ENCODE results near the gene SDHA.
"Not testable (repeated sequence)": the region's sequence is repeated elsewhere in the genome, so short reads cannot be mapped to it uniquely, and the experiment has no call there.

SDHA gene

GRCh38 chr5:198516-199196, 19.5 kb upstream of the SDHA start:
- no peak for DNase-seq

DNA sequence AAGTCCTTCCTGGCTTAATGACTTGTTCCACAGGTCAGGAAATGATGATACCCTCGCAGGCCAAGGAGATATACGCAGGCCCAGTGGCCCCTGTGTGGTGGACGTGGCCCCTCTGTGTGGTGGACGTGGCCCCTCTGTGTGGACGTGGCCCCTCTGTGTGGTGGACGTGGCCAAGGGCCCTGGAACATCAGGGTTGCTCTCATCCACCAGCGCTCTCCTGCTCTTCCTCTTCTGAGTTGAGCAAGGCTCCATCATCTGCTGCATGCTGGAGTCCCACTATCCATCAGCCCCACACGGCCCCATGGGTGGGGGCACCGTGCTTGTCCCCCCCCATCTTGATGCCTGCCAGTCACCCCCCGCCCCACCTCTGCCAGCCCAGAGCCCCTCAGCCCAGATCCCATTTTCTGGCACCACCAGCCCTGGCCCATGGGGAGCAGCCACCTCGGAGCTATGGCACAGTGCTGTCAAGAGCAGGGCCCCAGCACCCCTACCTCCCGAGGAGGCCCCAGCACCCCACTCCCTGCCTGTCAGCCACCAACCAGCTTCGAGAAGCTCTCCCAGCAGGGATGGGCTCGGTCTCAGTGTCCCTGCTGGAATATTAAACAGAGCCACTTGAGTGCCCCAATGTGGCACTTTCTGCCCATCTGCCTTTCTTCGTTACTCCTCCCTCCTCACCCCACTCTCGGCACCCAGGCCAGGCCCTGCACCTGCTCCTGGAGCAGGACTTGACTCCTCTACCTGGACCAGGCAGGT, 18.7 kb upstream of the SDHA start:
- DNase-seq, result no peak

GRCh38 chr5:199950-200645, 18.0 kb upstream of the SDHA start:
- no peak for DNase-seq

DNA sequence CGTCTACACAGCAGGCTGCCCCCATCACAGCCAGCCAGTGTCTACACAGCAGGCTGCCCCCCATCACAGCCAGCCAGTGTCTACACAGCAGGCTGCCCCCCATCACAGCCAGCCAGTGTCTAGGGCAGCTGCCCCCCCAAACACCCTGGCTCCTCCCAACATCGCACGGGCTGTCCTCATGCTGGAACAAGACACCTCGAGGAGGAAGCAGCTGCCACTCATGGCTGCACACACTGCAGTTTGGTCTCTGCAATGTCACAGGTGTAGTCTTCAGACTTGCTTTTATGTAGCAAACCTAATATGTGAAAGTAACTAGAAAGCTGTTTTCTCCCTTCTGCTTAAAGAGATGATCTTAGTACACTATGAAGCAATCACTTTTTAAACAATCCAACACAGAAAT, 17.1 kb upstream of the SDHA start:
- DNase-seq, result no peak

DNA sequence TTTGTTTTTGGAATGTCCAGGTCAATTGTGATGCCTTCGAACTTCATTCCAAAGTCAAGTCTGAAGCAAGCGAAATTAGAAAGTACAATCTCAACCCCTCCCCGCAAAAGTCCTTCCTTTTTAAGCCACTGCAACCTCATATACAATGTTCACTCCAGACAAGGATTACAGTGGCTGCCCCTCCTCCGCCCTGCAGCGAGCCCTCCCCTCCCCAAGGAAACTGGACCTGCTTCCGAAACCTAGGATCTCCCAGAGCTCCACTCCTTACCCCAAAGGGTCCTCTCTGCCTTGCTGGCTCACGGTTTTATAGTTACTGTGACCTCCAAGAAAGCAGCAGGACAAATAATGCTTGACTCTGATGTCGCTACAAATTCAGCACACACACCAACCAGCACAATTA, 16.4 kb upstream of the SDHA start:
- DNase-seq, result no peak

GRCh38 chr5:203246-203930, 14.7 kb upstream of the SDHA start:
- no peak for DNase-seq

DNA sequence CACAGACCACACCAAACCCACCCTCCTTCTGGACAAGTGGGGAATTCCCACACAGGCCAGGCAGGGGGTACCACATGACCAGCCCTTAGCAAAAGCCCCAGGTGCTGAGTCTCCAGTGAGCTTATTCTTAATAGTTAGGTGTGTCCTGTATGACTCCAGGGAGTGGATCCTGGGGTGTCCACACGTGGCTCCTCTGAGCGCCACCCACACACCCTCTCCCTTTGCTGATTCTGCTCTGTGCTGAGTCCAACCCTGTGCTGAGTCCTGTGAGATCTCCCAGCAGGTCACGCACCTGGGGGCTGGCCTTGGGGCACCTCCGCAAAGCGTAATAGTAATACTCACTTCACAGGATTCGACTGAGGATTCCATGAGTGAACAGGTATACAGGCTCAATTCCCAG, 14.1 kb upstream of the SDHA start:
- no peak for DNase-seq

GRCh38 chr5:204462-204861, 13.7 kb upstream of the SDHA start:
- no peak for DNase-seq

DNA sequence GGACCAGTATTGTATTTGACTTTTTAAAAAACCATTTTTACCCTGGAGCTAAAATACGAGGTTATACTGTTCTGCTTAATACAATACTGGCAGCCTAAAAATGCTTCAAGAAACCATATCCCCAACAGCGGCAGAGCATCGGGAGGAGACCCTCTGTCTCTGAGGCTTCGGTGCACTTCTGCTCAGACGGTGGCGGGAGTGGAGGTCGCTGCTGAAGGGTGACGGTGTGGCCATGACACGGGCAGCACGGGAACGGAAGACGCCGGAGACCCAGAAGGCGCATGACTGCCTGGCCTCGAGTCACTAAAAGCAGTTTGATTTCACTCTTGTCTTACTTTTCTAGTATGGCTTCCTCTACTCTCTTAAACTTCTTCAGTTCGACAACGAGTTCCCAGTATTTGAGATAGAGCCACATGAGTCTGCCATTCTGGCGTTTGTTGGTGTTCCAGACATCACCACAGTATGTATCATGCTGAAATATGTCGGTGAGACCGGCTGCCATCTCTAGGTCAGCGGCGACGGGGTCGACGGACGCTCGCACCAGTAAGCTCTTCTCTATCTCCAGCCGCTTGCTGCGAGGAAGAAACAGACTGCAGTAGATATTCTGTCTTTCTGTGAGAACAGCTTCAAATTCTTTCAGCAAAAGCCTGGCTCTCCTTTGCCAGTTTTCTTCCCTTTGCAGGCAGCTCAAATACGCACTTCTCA, 13.0 kb upstream of the SDHA start:
- DNase-seq, result no peak

DNA sequence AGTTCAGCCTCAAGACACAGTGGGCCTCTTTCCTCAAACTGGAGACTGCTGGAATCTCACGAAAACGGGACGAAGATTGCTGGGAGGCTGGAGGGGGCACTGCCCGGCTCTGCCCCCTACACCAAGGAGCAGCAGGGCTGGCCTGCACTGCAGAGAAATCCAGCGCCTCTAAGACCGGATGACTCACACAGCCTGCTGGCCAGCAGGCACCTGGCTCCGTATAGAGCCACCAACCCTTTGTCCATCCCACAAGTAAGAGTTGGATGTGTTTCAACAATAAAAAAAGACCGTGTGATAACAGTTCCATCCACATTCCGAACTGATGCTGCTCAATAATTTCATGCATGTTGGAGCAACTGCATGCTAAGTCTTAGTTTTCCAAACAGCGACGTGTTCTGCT, 11.7 kb upstream of the SDHA start:
- DNase-seq, result no peak

- DNase-seq, result no peak
These were observed 11.1 kb upstream of the SDHA start for GRCh38 chr5:206927-207536.

DNA sequence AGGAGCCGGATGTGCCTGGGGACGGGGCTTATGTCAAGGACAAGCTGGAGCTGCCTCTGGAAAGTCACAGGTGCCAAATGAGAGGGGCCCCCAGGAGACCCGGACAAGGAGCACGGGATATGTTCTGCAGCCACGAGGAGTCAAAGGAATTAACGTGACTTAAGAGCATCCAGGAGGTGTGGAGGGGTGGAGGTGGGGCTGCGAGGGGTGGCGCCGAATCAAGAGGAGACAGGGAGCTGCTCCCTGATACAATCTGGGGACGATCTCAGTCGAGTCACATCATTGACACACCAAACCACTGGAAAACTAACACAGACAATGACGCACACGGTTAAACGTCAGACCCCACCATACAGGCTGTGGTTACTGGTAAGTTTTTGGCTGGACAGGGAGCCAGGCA, 10.5 kb upstream of the SDHA start:
- no peak for DNase-seq

- DNase-seq, result no peak
These were observed 9.5 kb upstream of the SDHA start for GRCh38 chr5:208449-209114.

DNA sequence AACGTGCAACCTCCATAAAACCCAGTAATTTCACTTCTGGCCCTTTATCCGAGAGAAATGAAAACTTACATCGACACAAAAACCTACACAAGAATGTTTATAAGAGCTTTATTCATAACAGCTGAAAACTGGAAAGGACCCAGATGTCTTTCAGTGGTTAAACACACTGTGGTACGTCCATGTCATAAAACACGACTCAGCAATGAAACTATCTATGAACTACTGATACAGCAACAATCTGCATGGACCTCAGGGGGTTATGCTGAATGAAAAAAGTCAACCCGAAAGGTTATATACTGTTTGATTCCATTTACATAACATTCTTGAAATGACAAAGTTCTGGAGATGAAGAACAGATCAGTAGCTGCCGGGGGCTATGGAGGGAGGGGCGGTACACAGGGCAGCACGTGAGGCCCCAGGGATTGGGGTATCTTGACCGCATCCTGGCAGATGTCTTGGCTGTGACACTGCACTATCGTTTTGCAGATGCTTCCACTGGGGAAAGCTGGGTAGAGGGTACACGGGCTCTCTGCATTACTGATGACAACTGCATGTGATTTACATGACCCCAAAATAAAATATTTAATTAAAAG, 4.2 kb upstream of the SDHA start:
- no peak for DNase-seq

GRCh38 chr5:215256-215655, 2.9 kb upstream of the SDHA start:
- DNase-seq, result not testable (repeated sequence)

GRCh38 chr5:216076-216475, 2.0 kb upstream of the SDHA start:
- DNase-seq, result not testable (repeated sequence)

- peak; percentile 62 for DNase-seq
These were observed 554 bp downstream of the SDHA start for GRCh38 chr5:218457-219291.

DNA sequence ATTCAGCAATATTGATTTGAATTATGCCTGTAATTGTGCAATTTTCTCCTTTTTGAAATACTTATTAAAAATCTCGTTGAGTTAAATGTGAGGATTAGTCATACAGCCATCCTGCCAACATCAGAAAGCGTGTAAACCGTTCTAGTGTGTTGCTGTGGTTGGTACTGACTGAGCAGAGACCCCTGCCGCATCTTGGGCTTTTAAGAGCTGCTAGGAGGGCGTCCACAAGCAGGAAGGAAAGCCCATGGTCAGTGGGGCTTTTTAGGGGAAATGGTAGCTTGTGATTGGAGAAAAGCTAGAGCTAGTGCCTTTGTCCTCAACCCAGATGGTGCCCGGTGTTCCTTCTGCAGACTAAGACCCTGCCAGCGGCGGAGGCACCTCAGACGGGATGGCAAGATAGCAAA, 1.3 kb downstream of the SDHA start:
- no peak for DNase-seq

- no peak for DNase-seq
These were observed 1.9 kb downstream of the SDHA start for GRCh38 chr5:219991-220390.

DNA sequence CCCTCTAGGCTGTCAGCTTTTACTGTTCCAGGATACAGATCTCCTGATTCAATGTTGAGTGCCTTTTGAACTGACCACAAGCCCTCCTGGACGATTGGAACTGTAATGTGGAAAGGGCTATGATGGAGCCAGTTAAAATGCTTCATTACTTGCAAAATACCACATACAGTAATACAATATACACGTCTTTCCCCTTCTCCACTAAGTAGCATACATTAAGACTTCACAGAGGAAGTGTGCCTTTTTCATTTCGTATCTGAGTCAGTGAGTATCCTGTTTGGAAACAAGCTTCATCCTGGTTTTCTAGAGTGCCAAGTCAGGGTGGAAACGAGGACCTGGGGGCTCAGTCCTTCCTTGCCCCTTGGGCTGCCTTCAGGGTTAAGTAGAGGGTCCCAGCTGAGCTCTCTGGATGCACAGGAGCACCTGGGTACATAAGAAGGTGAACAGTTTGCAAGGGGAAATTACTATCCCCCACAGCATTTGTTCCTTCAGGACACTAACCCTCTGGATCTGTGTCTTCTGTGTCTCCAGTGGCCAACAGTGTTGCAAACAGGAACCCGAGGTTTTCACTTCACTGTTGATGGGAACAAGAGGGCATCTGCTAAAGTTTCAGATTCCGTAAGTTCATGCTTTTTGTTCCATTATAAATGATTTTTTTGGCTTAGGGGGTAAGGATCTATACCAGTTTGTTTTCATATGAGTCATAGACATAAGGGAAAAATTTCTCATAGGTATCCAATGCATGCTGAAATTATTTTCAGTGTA, 5.0 kb downstream of the SDHA start:
- not testable (repeated sequence) for DNase-seq
